ENCODE data around the gene CEBPZOS. TPM values are rescaled to one million over a fixed set of nuclear protein-coding genes. Genes with fewer than 3 reads are reported as not detected.

The CEBPZOS gene
- total RNA-seq, 1 donor from 2014 or later: 13.6 TPM

DNA sequence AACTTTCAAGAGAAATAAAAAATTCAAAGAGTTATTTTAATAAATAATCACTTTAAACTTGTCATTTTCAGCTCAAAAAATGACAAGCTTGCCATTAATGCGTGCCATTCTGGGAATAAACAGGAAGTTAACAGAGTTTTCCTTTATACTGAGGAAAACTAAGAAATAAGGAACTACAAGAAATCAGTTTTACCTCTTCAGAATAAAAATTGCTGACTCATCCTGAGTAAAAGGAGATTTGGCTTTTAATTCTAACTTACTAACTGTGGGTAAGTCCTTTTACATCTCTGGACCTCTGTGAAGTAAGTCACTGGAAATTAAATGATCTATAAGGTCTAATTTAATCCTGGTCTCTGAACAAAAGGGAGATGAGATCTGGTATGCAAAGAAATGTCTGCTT lies 19.0 kb downstream of the CEBPZOS start:
- Histone ChIP-seq H4K20me1 (ENCODE audit: low read depth) (no peaks in the 10 kb centered on the region), H3K4me1 (no peaks in the 10 kb centered on the region), H3K9me3 (ENCODE audit: low read depth) (no peaks in the 10 kb centered on the region), H2AFZ (replicated peaks) (no peak overlapping the region), H3K4me2 (no peak overlapping the region), H3K36me3 (peaks cover 51% of the 10 kb centered on the region), H3F3A (ENCODE audit: low read depth) (peaks cover 18% of the 10 kb centered on the region), H3K4me3 (no peak overlapping the region), H3K27me3 (no peaks in the 10 kb centered on the region), H3K27ac (no peak overlapping the region), H3K79me2 (ENCODE audit: low read depth) (peaks cover 12% of the 10 kb centered on the region), H3K9ac (no peak overlapping the region)
- Mint-ChIP-seq H3K27ac (no peak overlapping the region), H3K4me3 (no peak overlapping the region), H3K36me3 (peaks cover 25% of the 10 kb centered on the region), H3K4me1 (no peaks in the 10 kb centered on the region), H3K9me3 (no peaks in the 10 kb centered on the region), H3K27me3 (ENCODE audit: insufficient read depth, low read depth) (no peaks in the 10 kb centered on the region)
- DNase-seq (ENCODE audit: low spot score): no peak
- TF ChIP-seq EZH2 (IDR thresholded peaks at IDR 0.05): no peak
- TF ChIP-seq EZH2phosphoT487 (IDR thresholded peaks at IDR 0.05): no peak
- TF ChIP-seq, protein P1, sequence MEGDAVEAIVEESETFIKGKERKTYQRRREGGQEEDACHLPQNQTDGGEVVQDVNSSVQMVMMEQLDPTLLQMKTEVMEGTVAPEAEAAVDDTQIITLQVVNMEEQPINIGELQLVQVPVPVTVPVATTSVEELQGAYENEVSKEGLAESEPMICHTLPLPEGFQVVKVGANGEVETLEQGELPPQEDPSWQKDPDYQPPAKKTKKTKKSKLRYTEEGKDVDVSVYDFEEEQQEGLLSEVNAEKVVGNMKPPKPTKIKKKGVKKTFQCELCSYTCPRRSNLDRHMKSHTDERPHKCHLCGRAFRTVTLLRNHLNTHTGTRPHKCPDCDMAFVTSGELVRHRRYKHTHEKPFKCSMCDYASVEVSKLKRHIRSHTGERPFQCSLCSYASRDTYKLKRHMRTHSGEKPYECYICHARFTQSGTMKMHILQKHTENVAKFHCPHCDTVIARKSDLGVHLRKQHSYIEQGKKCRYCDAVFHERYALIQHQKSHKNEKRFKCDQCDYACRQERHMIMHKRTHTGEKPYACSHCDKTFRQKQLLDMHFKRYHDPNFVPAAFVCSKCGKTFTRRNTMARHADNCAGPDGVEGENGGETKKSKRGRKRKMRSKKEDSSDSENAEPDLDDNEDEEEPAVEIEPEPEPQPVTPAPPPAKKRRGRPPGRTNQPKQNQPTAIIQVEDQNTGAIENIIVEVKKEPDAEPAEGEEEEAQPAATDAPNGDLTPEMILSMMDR (IDR thresholded peaks at IDR 0.05): no peak

DNA sequence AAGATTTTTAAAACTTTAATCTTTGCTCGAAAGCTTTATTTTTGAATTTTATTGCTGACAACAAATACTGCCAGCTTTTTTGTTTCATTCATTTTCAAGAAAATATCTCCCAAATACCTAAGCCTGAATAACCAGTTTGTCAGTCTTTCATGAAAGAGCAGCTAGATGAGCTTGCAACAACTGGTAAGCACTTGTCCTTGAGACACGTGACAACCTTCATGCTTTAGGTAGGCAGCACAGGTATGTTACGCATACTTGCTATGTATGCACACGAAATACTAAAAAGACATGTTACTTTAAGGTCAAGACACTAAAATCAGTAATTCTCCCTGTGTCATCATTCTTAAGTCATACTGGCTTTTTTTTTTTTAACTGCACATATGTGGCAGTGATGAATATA lies 22.8 kb downstream of the CEBPZOS start:
- peaks cover 45% of the 10 kb centered on the region for H3K36me3 ChIP-seq
- peaks cover 11% of the 10 kb centered on the region for H3K36me3 Mint-ChIP-seq
- no peak overlapping the region for H2AFZ ChIP-seq (replicated peaks)
- H3K27me3 ChIP-seq: no peaks in the 10 kb centered on the region
- H3K9ac ChIP-seq: no peak overlapping the region
- no peak overlapping the region for H3K27ac Mint-ChIP-seq
- no peaks in the 10 kb centered on the region for H3K27me3 Mint-ChIP-seq (ENCODE audit: insufficient read depth, low read depth)
- no peak overlapping the region for H3K4me3 ChIP-seq
- no peaks in the 10 kb centered on the region for H3K4me1 Mint-ChIP-seq
- peaks cover 6% of the 10 kb centered on the region for H3F3A ChIP-seq (ENCODE audit: low read depth)
- H3K79me2 ChIP-seq (ENCODE audit: low read depth): peaks cover 27% of the 10 kb centered on the region
- H3K4me2 ChIP-seq: no peak overlapping the region
- peaks cover 12% of the 10 kb centered on the region for H4K20me1 ChIP-seq (ENCODE audit: low read depth)
- H3K4me1 ChIP-seq: no peaks in the 10 kb centered on the region
- DNase-seq (ENCODE audit: low spot score): no peak
- no peaks in the 10 kb centered on the region for H3K9me3 ChIP-seq (ENCODE audit: low read depth)
- H3K9me3 Mint-ChIP-seq: no peaks in the 10 kb centered on the region
- H3K4me3 Mint-ChIP-seq: no peak overlapping the region
- no peak overlapping the region for H3K27ac ChIP-seq
- TF ChIP-seq EZH2 (IDR thresholded peaks at IDR 0.05): no peak
- TF ChIP-seq EZH2phosphoT487 (IDR thresholded peaks at IDR 0.05): no peak
- TF ChIP-seq, protein P1 (IDR thresholded peaks at IDR 0.05): no peak

DNA sequence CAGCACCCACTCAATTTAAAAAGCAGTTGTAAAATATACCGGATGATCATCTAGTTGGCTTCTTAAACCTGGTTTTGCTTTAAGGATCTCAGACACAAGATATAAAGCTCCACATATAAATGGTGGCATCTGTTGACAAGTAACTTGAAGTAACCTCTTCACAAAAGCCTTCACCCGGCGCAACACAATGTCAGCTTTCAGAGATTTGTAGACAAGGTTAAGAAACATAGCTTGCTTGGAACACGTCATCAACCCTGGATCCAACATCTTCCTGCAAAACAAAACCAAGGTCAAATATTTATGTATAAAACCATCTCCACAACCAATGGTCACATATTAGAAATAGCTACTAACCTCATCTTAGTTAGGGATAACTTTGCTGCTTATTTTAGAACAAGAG lies 26.8 kb downstream of the CEBPZOS start:
- peaks cover 28% of the 10 kb centered on the region for H3K36me3 ChIP-seq

More for the DNA sequence above, 26.8 kb downstream of the CEBPZOS start:
- Histone ChIP-seq H4K20me1 (ENCODE audit: low read depth) (peaks cover 41% of the 10 kb centered on the region), H3K27me3 (no peaks in the 10 kb centered on the region), H3K4me2 (no peak overlapping the region), H3K27ac (no peak overlapping the region), H2AFZ (replicated peaks) (no peak overlapping the region), H3K4me3 (no peak overlapping the region), H3K9me3 (ENCODE audit: low read depth) (no peaks in the 10 kb centered on the region), H3K79me2 (ENCODE audit: low read depth) (peaks cover 60% of the 10 kb centered on the region), H3K9ac (no peak overlapping the region), H3F3A (ENCODE audit: low read depth) (peaks cover 22% of the 10 kb centered on the region), H3K4me1 (peaks cover 27% of the 10 kb centered on the region)
- peaks cover 14% of the 10 kb centered on the region for H3K36me3 Mint-ChIP-seq
- H3K4me1 Mint-ChIP-seq: peaks cover 13% of the 10 kb centered on the region
- H3K27ac Mint-ChIP-seq: no peak overlapping the region
- H3K9me3 Mint-ChIP-seq: no peaks in the 10 kb centered on the region
- no peak for DNase-seq (ENCODE audit: low spot score)
- TF ChIP-seq EZH2phosphoT487 (IDR thresholded peaks at IDR 0.05) (no peak), EZH2 (IDR thresholded peaks at IDR 0.05) (no peak)
- TF ChIP-seq, protein P1 (IDR thresholded peaks at IDR 0.05): no peak
- H3K4me3 Mint-ChIP-seq: no peak overlapping the region
- H3K27me3 Mint-ChIP-seq (ENCODE audit: insufficient read depth, low read depth): no peaks in the 10 kb centered on the region

Measured in neural progenitor cell (in vitro differentiated cells).